ENCODE data around the gene TMEM205. TPM values are rescaled to one million over a fixed set of nuclear protein-coding genes. Genes with fewer than 3 reads are reported as not detected.

The TMEM205 gene
- total and polyA plus RNA-seq, 2 of the 13 experiments (the other 11 are each of a cell fraction or from before 2014, with no cell fraction given), result 45.5 to 98.7 TPM

DNA sequence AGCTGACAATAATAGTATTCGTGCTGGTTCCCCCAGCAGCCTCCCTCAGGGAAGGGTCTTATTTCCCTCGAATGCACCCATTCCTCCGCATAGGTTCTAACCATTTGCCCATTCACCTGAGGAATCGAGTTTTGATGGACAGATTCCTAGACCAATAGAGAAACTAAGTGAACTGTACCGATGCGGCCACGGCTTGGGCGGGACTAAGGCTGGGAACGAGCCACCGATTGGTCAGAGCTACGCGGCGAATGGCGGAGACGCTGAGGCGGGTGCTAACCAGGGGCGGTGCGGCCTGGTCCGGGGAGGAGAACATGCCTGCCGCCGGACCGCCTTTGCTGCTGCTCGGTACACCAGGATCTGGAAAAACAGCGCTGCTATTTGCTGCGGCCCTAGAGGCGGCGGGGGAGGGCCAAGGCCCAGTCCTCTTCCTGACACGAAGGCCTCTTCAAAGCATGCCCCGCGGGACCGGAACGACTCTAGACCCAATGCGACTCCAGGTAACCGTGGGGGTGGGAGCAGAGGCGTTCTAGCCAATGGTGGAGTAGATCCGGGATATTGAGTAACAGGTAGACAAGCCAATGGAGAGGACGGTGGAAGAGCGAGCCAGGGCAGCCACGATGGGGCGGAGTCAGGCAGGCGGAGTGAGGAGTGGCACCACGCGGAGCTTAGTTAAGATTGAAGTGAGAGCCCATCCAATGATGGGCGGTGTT, 28.5 kb upstream of the TMEM205 start, which contains the start of gene SWSAP1 (continued):
- TF ChIP-seq ATAD3A (CRISPR knock-in tag; IDR thresholded peaks at IDR 0.05), result 0 out of 2 replicates have a peak, but pooled peaks have one; percentile 29
- TF ChIP-seq, protein P1, sequence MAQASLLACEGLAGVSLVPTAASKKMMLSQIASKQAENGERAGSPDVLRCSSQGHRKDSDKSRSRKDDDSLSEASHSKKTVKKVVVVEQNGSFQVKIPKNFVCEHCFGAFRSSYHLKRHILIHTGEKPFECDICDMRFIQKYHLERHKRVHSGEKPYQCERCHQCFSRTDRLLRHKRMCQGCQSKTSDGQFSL (CRISPR knock-in tag; IDR thresholded peaks at IDR 0.05), result no peak; the same call in 1 of the 2 replicates
- TF ChIP-seq LRRFIP1 (CRISPR knock-in tag; conservative IDR thresholded peaks at IDR 0.05), result no peak
- TF ChIP-seq ZNF615 (CRISPR knock-in tag; IDR thresholded peaks at IDR 0.05; ENCODE audit: borderline replicate concordance), result no peak
- TF ChIP-seq XBP1 (CRISPR knock-in tag; IDR thresholded peaks at IDR 0.05), result no peak
- TF ChIP-seq ZFP36L1 (CRISPR knock-in tag; IDR thresholded peaks at IDR 0.05), result no peak
- TF ChIP-seq BCL3 (CRISPR knock-in tag; IDR thresholded peaks at IDR 0.05), result peak; percentile 92
- TF ChIP-seq RORA (CRISPR knock-in tag; IDR thresholded peaks at IDR 0.05), result no peak
- no peak; the same call in 1 of the 2 replicates for TF ChIP-seq ZNF317 (CRISPR knock-in tag; IDR thresholded peaks at IDR 0.05)
- TF ChIP-seq ZNF251 (CRISPR knock-in tag; IDR thresholded peaks at IDR 0.05), result no peak
- no peak for TF ChIP-seq PRDM4 (CRISPR knock-in tag; IDR thresholded peaks at IDR 0.05; ENCODE audit: borderline replicate concordance)
- no peak for TF ChIP-seq ZKSCAN8 (CRISPR knock-in tag; IDR thresholded peaks at IDR 0.05; ENCODE audit: borderline replicate concordance)
- peak; percentile 91; the same call in 1 of the 2 replicates for TF ChIP-seq ZNF773 (CRISPR knock-in tag; IDR thresholded peaks at IDR 0.05; ENCODE audit: borderline replicate concordance)
- no peak for TF ChIP-seq DMTF1 (CRISPR knock-in tag; IDR thresholded peaks at IDR 0.05)
- TF ChIP-seq NFKBIZ (CRISPR knock-in tag; IDR thresholded peaks at IDR 0.05), result peak; percentile 15; the same call in 1 of the 2 replicates
- no peak for TF ChIP-seq CAMTA2 (CRISPR knock-in tag; IDR thresholded peaks at IDR 0.05; ENCODE audit: borderline replicate concordance)
- peak; percentile 86; the same call in 1 of the 2 replicates for TF ChIP-seq ZNF441 (CRISPR knock-in tag; IDR thresholded peaks at IDR 0.05; ENCODE audit: borderline replicate concordance)
- TF ChIP-seq ZNF749 (CRISPR knock-in tag; IDR thresholded peaks at IDR 0.05; ENCODE audit: borderline replicate concordance), result no peak; the same call in 1 of the 2 replicates
- TF ChIP-seq, protein P2, sequence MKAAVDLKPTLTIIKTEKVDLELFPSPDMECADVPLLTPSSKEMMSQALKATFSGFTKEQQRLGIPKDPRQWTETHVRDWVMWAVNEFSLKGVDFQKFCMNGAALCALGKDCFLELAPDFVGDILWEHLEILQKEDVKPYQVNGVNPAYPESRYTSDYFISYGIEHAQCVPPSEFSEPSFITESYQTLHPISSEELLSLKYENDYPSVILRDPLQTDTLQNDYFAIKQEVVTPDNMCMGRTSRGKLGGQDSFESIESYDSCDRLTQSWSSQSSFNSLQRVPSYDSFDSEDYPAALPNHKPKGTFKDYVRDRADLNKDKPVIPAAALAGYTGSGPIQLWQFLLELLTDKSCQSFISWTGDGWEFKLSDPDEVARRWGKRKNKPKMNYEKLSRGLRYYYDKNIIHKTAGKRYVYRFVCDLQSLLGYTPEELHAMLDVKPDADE (CRISPR knock-in tag; IDR thresholded peaks at IDR 0.05), result no peak
